BJ (cell line): Measurements from ENCODE around the gene DNAH3. TPM values are rescaled to one million over a fixed set of nuclear protein-coding genes. Genes with fewer than 3 reads are reported as not detected.
"Not testable (repeated sequence)": the region's sequence is repeated elsewhere in the genome, so short reads cannot be mapped to it uniquely, and the experiment has no call there.

Experiments
- CTCF ChIA-PET: fragments of 350-600 bp; formaldehyde crosslinking; extraction: SDS; loops from one replicate; lab custom pipeline; 2021; ENCODE audit warnings: antibody characterized with exemption, inconsistent platforms; lab: Yijun Ruan, JAX
- POLR2A ChIA-PET: fragments of 300-600 bp; sonication (Branson Sonifier 250); formaldehyde crosslinking; extraction: SDS; loops from one replicate; lab custom pipeline; 2021; ENCODE audit warnings: antibody characterized with exemption; lab: Charles Lee
- DNase-seq: peaks from one replicate; pipeline ENCODE4 v3.0.0-alpha.2; 2011; ENCODE audit warnings: low read depth
- H3K27me3 ChIP-seq: 2 replicates; pipeline ENCODE4 v1.6.0; 2011; ENCODE audit warnings: low read length; ENCODE audit not compliant: control insufficient read depth, insufficient read depth
- H3K36me3 ChIP-seq: 2 replicates; pipeline ENCODE4 v1.5.1; 2011; ENCODE audit warnings: low read length; ENCODE audit not compliant: control insufficient read depth, insufficient read depth
- H3K4me3 ChIP-seq: 2 replicates; pipeline ENCODE4 v1.5.1; 2011; ENCODE audit warnings: low read depth, mild to moderate bottlenecking, control low read depth, low read length
- CTCF ChIP-seq: IDR thresholded peaks from 2 replicates; pipeline ENCODE4 v1.5.1; 2011; ENCODE audit warnings: low read depth, mild to moderate bottlenecking, control low read depth, inconsistent platforms, low read length, moderate library complexity; ENCODE audit not compliant: insufficient read depth
- polyA plus RNA-seq: library from polyadenylated mRNA; depleted of rRNA; stranded (reverse); fragments of >200 nt; gene quantifications from 2 replicates; pipeline ENCODE4 v1.2.3, GENCODE V29; 2011

Gene DNAH3
- polyA plus RNA-seq, 1 experiment, result not detected

GRCh38 chr16:21179126-21179982 is 28.7 kb upstream of the DNAH3 start:
- TF ChIP-seq CTCF, result no peak
- Histone ChIP-seq H3K36me3 (peaks cover 2% of the 10 kb centered on the region; the same call in 1 of the 2 replicates), H3K27me3 (no peaks in the 10 kb centered on the region), H3K4me3 (no peak overlapping the region)
- ChIA-PET POLR2A (no interaction called here), CTCF (interaction anchor here (4.0 kb wide), 1 partner anchor 10 kb away, joined by 30 read pairs; no protein-coding TSS in a partner anchor)
- DNase-seq, result no peak

DNA sequence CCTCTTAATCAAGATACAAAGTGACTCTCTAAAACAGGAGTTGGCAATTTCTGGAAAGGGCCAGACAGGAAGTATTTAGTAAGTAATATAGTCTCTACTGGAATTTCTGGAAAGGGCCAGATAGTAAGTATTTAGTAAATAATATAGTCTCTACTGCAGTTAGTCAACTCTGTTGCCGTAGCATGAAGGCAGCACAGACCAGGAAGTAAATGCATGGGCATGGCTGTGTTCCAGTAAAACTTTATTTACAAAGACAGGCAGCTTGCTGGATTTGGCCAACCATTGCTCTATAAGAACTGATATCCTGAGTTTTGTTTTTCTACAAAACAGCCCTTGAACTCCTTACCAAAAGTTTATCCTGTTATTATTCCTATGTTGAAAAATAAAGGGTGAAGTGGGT is 24.8 kb upstream of the DNAH3 start:
- no peak for TF ChIP-seq CTCF
- Histone ChIP-seq H3K36me3 (peaks cover 6% of the 10 kb centered on the region), H3K4me3 (no peak overlapping the region), H3K27me3 (no peaks in the 10 kb centered on the region)
- ChIA-PET POLR2A (no interaction called here), CTCF (interaction anchor here (0.6 to 4.0 kb wide), 2 partner anchors 14 to 59 kb away, joined by 4 to 30 read pairs; no protein-coding TSS in a partner anchor)
- DNase-seq, result no peak

- POLR2A ChIA-PET, result no interaction called here
- H3K4me3 ChIP-seq, result no peak overlapping the region
- CTCF ChIA-PET, result interaction anchor here (0.6 to 1.7 kb wide), 3 partner anchors 10 to 118 kb away, joined by 3 to 7 read pairs (median 3); no protein-coding TSS in a partner anchor
- TF ChIP-seq CTCF, result no peak
- DNase-seq, result no peak
- H3K27me3 ChIP-seq, result no peaks in the 10 kb centered on the region
- peaks cover 6% of the 10 kb centered on the region for H3K36me3 ChIP-seq
These were observed 22.0 kb upstream of the DNAH3 start for GRCh38 chr16:21172650-21173049.

DNA sequence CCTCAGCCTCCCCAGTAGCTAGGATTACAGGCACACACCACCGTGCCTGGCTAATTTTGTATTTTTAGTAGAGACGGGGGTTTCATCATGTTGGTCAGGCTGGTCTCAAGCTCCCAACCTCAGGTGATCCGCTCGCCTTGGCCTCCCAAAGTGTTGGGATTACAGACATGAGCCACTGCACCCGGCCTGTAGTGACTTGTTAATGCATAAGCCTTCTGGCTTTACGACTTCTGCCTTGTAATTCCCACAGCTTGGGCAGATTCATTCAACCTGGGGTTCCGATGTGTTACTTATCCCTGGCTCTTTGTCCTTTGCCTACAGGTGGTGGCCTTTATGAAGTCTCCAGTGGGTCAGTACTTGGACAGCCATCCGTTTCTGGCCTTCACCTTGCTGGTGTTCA is 19.5 kb upstream of the DNAH3 start:
- H3K4me3 ChIP-seq, DNase-seq, H3K27me3 ChIP-seq, POLR2A ChIA-PET, H3K36me3 ChIP-seq: not testable (repeated sequence)
- CTCF ChIA-PET, result interaction anchor here (2.6 kb wide), 1 partner anchor 18 kb away, joined by 10 read pairs; no protein-coding TSS in a partner anchor

DNA sequence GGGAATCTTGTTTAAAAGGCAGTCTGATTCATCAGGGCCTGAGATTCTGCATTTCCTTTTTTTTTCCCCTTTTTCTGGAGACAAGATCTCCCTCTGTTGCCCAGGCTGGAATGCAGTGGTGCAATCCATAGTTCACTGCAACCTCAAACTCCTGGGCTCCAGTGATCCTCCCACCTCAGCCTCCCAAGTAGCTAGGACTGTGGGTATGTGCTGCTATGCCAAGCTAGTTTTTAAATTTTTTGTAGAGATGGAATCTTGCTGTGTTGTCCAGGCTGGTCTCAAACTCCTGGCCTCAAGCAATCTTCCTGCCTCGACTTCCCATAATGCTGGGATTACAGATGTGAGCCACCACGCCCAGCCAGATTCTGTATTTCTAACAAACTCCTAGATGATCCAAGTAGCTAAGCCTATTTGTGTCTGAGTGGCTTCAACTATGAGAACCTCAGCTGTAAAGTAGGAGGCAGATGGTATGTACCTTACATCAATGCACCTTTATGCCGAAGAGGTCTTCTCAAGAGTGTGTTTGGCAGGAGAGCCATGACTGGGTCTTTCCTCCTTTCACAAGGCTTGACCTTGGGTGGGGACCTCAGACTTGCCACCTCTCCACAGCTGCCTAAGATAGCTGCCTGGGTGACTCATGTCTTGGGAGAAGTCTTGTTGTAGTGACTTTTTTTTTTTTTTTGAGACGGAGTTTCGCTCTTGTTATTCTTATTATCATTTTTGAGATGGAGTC is 18.8 kb upstream of the DNAH3 start:
- H3K27me3 ChIP-seq, result no peaks in the 10 kb centered on the region
- H3K36me3 ChIP-seq, result peaks cover 8% of the 10 kb centered on the region
- no peak overlapping the region for H3K4me3 ChIP-seq
- CTCF ChIA-PET, result interaction anchor here (1.1 to 2.6 kb wide), 4 partner anchors 8 to 131 kb away, joined by 3 to 10 read pairs (median 4); no protein-coding TSS in a partner anchor
- no peak for DNase-seq
- POLR2A ChIA-PET, result no interaction called here
- no peak for TF ChIP-seq CTCF
